T47D (cell line): ENCODE measurements around the gene TEX38.
"Not testable (repeated sequence)": the region's sequence is repeated elsewhere in the genome, so short reads cannot be mapped to it uniquely, and the experiment has no call there.

Experiments
- DNase-seq, 2 experiments: peaks; one replicate each; pipeline versions ENCODE4 v3.0.0 to v3.0.0-alpha.2; 2011 to 2012; ENCODE audit warnings: low read depth in 1 of 2, low spot score in 1 of 2
- JUND ChIP-seq: IDR thresholded peaks from 2 replicates; pipeline ENCODE4 v1.6.1; 2012; ENCODE audit warnings: low read depth
- in situ Hi-C: cut with HindIII; loops from 2 replicates; pipeline ENCODE4 v1.10.0; 2016; ENCODE audit warnings: low sequenced_read_pairs, low pct_unique_long_range_greater_than_20kb

Gene TEX38

GRCh38 chr1:46686255-46686654 lies 14.6 kb downstream of the TEX38 start:
- no peak for TF ChIP-seq JUND
- no peak for DNase-seq
- in situ Hi-C loops, result no loop called here

- no peak for TF ChIP-seq JUND
- in situ Hi-C loops, result no loop called here
- DNase-seq, result peak in 1 of 2 experiments; percentile 53
These were observed 15.5 kb downstream of the TEX38 start for GRCh38 chr1:46687093-46687659.

DNA sequence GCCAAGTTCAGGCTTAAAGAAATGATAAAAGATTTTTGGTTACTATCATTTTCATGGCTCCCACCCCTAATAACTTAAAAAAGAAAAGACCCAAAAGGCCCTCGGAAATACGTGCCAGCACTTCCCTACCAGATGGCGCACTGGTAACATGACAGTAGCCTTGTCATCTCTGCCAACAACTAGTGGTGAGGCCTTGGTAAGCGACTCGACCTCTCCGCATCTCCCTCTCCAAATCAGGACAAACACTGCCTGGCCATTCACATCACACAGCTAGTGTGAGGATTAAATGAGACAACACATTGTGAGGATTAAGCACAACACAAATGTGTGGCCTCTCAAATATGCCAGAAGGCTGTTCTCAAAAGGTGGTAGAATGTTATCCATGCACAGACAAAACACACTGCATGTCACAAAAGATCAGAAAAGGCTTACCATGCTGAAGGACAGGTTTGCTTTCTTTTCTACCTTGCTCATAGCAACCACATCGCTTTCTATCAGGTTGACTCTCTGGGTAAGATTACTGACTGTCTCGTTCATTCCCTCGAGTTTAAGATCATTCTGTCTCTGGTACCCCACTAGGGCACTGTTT lies 16.4 kb downstream of the TEX38 start:
- in situ Hi-C loops, result no loop called here
- TF ChIP-seq JUND, result no peak
- DNase-seq, result no peak

DNA sequence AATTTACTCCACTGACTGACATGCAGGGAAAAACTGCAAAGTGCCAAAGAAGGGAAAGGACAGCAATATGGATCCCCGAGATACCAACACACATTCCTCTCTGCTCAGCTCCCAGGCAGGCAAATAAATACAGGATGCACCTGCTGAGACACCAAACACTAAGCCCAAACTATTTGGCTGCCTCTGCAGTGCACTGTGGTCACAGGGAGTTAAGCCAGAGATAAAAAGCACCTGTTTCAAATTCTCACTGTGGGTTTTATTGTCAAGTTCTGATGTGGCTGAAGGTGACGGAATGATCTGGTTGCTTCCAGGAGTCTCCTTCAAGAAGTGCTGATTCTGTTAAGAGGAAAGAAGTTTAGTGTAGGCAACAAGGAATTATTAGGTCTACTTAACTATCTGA lies 17.7 kb downstream of the TEX38 start:
- DNase-seq, result no peak
- in situ Hi-C loops, result no loop called here
- TF ChIP-seq JUND, result no peak

DNA sequence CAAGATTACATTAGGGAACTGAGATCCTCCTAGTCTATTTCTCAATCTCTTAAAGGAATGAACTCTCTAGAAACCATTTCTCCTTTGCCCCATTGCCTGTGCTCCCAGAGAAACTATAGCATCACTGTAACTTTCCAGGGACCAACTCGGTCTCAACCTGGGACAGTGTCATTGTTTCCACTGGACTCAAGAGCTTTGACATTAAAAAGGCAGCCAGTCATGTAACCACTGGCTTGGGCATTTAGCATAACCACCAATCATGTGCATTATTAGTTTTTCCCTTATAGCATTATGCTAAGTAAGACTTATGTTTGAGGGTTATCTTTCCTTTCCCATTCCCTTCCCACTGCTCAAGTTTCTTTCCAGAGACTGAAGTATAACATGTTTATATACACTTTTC lies 18.2 kb downstream of the TEX38 start:
- DNase-seq, result no peak
- TF ChIP-seq JUND, result no peak
- in situ Hi-C loops, result no loop called here

DNA sequence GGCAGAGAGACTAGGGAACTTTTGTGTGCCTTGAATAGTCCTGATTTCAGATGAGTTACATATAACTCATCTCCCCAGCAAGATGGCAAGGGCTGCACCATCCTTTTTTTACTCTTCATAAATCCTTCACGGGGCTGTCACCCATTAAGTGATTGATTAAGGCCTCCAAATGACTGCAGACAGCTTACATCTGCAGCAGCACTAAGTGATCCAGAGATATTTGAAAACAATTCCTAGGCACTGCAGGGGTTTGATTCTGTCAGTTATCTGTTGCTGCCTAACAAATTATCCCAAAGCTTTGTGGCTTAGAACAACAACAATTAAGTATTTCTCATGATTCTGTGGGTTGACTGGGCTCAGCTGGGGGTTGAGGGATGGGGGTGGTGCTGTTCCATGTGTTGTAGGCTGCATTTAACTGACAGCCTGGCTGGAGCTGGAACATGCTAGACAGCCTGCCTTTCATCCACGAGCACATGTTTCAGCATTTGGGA lies 19.3 kb downstream of the TEX38 start:
- DNase-seq, result no peak
- in situ Hi-C loops, result no loop called here
- no peak for TF ChIP-seq JUND

- in situ Hi-C loops, result no loop called here
- TF ChIP-seq JUND, result no peak
- no peak for DNase-seq
These were observed 20.5 kb downstream of the TEX38 start for GRCh38 chr1:46691997-46692790.

GRCh38 chr1:46692811-46693770 lies 21.4 kb downstream of the TEX38 start:
- no peak for DNase-seq
- no peak for TF ChIP-seq JUND
- in situ Hi-C loops, result no loop called here

DNA sequence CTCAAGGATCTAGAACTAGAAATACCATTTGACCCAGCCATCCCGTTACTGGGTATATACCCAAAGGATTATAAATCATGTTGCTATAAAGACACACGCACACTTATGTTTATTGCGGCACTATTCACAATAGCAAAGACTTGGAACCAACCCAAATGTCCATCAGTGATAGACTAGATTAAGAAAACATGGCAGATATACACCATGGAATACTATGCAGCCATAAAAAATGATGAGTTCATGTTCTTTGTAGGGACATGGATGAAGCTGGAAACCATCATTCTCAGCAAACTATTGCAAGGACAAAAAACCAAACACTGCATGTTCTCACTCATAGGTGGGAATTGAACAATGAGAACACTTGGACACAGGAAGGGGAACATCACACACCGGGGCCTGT lies 23.0 kb downstream of the TEX38 start:
- in situ Hi-C loops, DNase-seq: not testable (repeated sequence)

DNA sequence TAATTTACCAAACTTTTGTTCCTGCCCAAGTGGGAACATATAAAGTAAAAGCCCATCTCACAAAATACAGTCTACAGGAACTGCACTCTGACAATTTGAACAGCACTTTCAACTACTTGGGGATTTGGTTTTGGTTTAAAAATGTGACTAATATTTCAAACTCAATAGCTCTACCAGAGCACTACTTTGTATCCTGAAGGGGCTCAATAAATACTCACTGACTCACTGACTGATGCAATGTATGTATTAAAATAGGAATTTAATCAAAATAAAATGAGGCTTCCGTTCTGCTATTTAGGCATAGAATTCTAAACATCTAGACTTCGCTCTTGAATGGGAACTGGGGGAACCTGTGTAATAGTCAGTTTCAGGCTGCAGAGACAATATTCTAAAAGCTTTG lies 25.4 kb downstream of the TEX38 start:
- DNase-seq, result no peak
- in situ Hi-C loops, result no loop called here
- no peak for TF ChIP-seq JUND

- no peak for DNase-seq
- TF ChIP-seq JUND, result no peak
- in situ Hi-C loops, result no loop called here
These were observed 28.0 kb downstream of the TEX38 start for GRCh38 chr1:46699666-46700065.

DNA sequence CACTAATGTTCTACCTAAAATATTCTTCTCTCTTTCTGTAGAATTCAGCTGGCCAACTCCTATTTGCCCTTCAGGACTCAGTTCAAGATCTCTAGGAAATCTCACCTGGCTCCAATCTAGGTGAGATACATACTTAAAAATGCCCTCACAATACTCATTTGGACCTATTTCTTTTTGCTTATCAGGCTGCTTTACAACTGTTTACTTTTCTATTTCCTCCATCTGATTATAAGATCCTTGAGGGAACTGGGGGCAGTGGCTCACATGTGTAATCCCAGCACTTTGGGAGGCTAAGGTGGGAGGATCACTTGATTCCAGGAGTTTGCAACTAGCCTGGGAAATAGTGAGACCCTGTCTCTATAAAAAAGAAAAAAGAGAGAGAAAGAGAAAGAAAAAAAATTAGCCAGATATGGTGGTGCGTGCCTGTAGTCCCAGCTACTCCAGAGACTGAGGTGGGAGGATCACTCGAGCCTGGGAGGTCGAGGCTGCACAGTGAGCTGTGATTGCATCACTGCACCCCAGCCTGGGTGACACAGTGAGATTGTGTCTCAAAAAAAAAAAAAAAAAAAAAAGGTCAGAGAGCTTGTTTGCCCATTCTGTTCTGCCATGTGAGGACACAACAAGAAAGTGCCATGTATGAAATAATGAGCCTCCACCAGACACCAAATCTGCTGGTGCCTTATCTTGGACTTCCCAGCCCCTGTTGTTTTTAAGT lies 32.4 kb downstream of the TEX38 start:
- in situ Hi-C loops, result no loop called here
- TF ChIP-seq JUND, result no peak
- no peak for DNase-seq
